GM23338 (cell line): ENCODE measurements around the gene BAZ1B. TPM values are rescaled to one million over a fixed set of nuclear protein-coding genes. Genes with fewer than 3 reads are reported as not detected.

ENCODE experiments used
- CREB1 ChIP-seq: fragments of 250-450 bp; sonication (Bioruptor Pico); IDR thresholded peaks from 2 replicates; pipeline ENCODE4 v1.5.0; 2020; ENCODE audit warnings: low read depth, mild to moderate bottlenecking, moderate library complexity
- EZH2phosphoT487 ChIP-seq: fragments of 200-600 bp; sonication (generic); IDR thresholded peaks from one replicate; pipeline ENCODE4 v1.8.1; 2018; ENCODE audit warnings: antibody characterized with exemption; ENCODE audit not compliant: unreplicated experiment
- JUNB ChIP-seq: IDR thresholded peaks from one replicate; pipeline ENCODE4 v1.6.1; 2016; ENCODE audit warnings: antibody characterized with exemption; ENCODE audit not compliant: unreplicated experiment
- NANOG ChIP-seq: IDR thresholded peaks from 2 replicates; pipeline ENCODE4 v1.6.1; 2016; ENCODE audit warnings: antibody characterized with exemption, borderline replicate concordance
- STAT1 ChIP-seq: IDR thresholded peaks from one replicate; pipeline ENCODE4 v1.6.1; 2016; ENCODE audit warnings: antibody characterized with exemption; ENCODE audit not compliant: unreplicated experiment
- ZNF114 ChIP-seq: fragments of 250-450 bp; sonication (Bioruptor Pico); IDR thresholded peaks from 2 replicates; pipeline ENCODE4 v1.5.0; 2020; ENCODE audit warnings: mild to moderate bottlenecking, moderate library complexity
- ZNF331 ChIP-seq: fragments of 250-450 bp; sonication (Bioruptor Pico); IDR thresholded peaks from 2 replicates; pipeline ENCODE4 v1.5.0; 2020; ENCODE audit warnings: low read depth, mild to moderate bottlenecking, moderate library complexity
- polyA plus RNA-seq: library from polyadenylated mRNA; unstranded; fragments of >200 nt; fragmentation: Nextera tagmentation; extraction: Ambion mirVana; gene quantifications from 2 replicates; pipeline ENCODE4 v1.2.1, GENCODE V29; 2016
- total RNA-seq: library from RNA; depleted of rRNA; stranded (reverse); fragments of >200 nt; shearing (Covaris generic); gene quantifications from 2 replicates; pipeline ENCODE4 v1.2.3, GENCODE V29; 2014
- TF ChIP-seq, protein P1 (sequence below), 2 experiments: fragments of 200-600 bp in 1 of 2; sonication (generic) in 1 of 2; conservative IDR thresholded peaks; 2 replicates each; pipeline versions ENCODE4 v1.5.1 to v1.6.1; 2016 to 2017; ENCODE audit warnings: antibody characterized with exemption in 2 of 2, low read depth in 2 of 2, mild to moderate bottlenecking in 2 of 2, moderate library complexity in 1 of 2
- TF ChIP-seq, protein P2 (sequence below): fragments of 250-450 bp; sonication (Bioruptor Pico); IDR thresholded peaks from 2 replicates; pipeline ENCODE4 v1.5.0; 2020; ENCODE audit warnings: mild to moderate bottlenecking, moderate library complexity

BAZ1B gene
- total and polyA plus RNA-seq, 2 experiments from 2014 or later: 40.4 to 70.7 TPM

GRCh38 chr7:73435471-73436009 lies 86.6 kb downstream of the BAZ1B start (continued):
- TF ChIP-seq, protein P1, sequence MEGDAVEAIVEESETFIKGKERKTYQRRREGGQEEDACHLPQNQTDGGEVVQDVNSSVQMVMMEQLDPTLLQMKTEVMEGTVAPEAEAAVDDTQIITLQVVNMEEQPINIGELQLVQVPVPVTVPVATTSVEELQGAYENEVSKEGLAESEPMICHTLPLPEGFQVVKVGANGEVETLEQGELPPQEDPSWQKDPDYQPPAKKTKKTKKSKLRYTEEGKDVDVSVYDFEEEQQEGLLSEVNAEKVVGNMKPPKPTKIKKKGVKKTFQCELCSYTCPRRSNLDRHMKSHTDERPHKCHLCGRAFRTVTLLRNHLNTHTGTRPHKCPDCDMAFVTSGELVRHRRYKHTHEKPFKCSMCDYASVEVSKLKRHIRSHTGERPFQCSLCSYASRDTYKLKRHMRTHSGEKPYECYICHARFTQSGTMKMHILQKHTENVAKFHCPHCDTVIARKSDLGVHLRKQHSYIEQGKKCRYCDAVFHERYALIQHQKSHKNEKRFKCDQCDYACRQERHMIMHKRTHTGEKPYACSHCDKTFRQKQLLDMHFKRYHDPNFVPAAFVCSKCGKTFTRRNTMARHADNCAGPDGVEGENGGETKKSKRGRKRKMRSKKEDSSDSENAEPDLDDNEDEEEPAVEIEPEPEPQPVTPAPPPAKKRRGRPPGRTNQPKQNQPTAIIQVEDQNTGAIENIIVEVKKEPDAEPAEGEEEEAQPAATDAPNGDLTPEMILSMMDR (conservative IDR thresholded peaks at IDR 0.05; ENCODE audit: low read depth in 2 of 2): no peak
- no peak for TF ChIP-seq NANOG
- no peak for TF ChIP-seq ZNF331 (CRISPR knock-in tag)
- no peak for TF ChIP-seq ZNF114
- TF ChIP-seq EZH2phosphoT487: no peak
- TF ChIP-seq CREB1 (CRISPR knock-in tag): no peak
- TF ChIP-seq, protein P2, sequence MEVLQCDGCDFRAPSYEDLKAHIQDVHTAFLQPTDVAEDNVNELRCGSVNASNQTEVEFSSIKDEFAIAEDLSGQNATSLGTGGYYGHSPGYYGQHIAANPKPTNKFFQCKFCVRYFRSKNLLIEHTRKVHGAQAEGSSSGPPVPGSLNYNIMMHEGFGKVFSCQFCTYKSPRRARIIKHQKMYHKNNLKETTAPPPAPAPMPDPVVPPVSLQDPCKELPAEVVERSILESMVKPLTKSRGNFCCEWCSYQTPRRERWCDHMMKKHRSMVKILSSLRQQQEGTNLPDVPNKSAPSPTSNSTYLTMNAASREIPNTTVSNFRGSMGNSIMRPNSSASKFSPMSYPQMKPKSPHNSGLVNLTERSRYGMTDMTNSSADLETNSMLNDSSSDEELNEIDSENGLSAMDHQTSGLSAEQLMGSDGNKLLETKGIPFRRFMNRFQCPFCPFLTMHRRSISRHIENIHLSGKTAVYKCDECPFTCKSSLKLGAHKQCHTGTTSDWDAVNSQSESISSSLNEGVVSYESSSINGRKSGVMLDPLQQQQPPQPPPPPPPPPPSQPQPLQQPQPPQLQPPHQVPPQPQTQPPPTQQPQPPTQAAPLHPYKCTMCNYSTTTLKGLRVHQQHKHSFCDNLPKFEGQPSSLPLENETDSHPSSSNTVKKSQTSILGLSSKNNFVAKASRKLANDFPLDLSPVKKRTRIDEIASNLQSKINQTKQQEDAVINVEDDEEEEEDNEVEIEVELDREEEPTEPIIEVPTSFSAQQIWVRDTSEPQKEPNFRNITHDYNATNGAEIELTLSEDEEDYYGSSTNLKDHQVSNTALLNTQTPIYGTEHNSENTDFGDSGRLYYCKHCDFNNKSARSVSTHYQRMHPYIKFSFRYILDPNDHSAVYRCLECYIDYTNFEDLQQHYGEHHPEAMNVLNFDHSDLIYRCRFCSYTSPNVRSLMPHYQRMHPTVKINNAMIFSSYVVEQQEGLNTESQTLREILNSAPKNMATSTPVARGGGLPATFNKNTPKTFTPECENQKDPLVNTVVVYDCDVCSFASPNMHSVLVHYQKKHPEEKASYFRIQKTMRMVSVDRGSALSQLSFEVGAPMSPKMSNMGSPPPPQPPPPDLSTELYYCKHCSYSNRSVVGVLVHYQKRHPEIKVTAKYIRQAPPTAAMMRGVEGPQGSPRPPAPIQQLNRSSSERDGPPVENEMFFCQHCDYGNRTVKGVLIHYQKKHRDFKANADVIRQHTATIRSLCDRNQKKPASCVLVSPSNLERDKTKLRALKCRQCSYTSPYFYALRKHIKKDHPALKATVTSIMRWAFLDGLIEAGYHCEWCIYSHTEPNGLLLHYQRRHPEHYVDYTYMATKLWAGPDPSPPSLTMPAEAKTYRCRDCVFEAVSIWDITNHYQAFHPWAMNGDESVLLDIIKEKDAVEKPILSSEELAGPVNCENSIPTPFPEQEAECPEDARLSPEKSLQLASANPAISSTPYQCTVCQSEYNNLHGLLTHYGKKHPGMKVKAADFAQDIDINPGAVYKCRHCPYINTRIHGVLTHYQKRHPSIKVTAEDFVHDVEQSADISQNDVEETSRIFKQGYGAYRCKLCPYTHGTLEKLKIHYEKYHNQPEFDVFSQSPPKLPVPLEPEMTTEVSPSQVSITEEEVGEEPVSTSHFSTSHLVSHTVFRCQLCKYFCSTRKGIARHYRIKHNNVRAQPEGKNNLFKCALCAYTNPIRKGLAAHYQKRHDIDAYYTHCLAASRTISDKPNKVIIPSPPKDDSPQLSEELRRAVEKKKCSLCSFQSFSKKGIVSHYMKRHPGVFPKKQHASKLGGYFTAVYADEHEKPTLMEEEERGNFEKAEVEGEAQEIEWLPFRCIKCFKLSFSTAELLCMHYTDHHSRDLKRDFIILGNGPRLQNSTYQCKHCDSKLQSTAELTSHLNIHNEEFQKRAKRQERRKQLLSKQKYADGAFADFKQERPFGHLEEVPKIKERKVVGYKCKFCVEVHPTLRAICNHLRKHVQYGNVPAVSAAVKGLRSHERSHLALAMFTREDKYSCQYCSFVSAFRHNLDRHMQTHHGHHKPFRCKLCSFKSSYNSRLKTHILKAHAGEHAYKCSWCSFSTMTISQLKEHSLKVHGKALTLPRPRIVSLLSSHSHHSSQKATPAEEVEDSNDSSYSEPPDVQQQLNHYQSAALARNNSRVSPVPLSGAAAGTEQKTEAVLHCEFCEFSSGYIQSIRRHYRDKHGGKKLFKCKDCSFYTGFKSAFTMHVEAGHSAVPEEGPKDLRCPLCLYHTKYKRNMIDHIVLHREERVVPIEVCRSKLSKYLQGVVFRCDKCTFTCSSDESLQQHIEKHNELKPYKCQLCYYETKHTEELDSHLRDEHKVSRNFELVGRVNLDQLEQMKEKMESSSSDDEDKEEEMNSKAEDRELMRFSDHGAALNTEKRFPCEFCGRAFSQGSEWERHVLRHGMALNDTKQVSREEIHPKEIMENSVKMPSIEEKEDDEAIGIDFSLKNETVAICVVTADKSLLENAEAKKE (CRISPR knock-in tag): no peak
- TF ChIP-seq JUNB: no peak
- TF ChIP-seq STAT1: no peak
